ENCODE data around the gene VOPP1. TPM values are rescaled to one million over a fixed set of nuclear protein-coding genes. Genes with fewer than 3 reads are reported as not detected.
"Not testable (repeated sequence)": the region's sequence is repeated elsewhere in the genome, so short reads cannot be mapped to it uniquely, and the experiment has no call there.

Gene VOPP1
- total RNA-seq, 4 donors from 2014 or later = 15.7 to 24.9 (median 20.3) TPM

DNA sequence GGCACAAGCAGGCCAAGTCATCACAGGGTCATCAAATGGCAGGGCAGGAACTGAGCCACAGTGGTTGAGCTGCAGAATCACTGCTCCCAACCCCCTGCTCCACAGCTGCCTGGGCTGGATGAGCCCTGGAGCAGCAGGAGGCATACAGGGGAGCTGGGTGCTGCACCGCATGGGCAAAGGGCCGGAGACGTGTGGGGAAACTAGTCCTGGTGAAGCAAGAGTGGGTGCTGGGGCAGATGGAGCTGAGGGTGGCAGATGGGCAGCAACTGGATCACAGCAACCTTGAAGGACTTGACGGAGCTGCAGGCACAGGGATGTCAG, 16.0 kb upstream of the VOPP1 start:
- Histone ChIP-seq H3K36me3 (no peaks in the 10 kb centered on the region), H3K4me3 (no peak overlapping the region), H3K27ac (no peak overlapping the region), H3K27me3 (peaks cover 4% of the 10 kb centered on the region), H3K4me1 (no peaks in the 10 kb centered on the region), H3K9me3 (no peaks in the 10 kb centered on the region)
- no peak for DNase-seq (ENCODE audit: low spot score in 2 of 2)
- TF ChIP-seq EP300 (IDR thresholded peaks at IDR 0.05) = no peak
- 86% methylated on average over 4 of the region's 4 CpGs for WGBS

DNA sequence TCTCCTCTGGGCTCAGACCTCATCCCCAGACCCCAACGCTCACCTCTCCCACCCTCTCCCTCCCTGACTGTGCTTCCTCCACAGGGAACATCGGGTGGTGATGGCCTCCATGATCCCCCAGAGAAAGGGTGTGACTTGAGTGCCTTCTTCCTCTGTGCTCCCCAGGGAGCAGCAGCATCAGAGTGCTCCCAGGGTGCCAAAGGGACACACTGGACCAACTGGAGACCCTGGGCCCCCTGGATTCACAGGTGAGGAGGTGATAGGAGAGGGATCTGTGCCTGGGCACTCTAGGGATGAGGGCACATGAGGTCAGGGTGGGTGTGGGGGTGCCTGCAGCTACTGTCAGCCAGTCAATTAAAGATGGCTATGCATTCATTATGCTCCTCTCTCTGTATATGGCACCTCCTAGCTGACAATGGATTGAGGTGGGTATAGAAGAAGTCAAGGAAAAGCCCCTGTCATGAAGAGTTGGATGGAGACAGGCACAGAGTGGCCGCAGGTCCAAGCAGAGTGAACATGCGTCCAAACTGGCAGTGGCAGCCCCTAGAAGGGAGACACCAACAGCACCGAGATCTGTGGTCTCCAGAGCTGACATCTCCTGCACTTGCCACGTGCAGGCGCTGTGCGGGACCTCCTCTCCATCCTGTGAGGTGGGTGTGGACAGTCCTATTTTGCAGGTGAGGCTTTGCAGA, 15.5 kb upstream of the VOPP1 start:
- H3K9me3 ChIP-seq = no peaks in the 10 kb centered on the region
- DNase-seq (ENCODE audit: low spot score in 2 of 2) = no peak
- WGBS = 86% methylated on average over 2 of the region's 8 CpGs
- H3K27ac ChIP-seq = no peak overlapping the region
- H3K4me3 ChIP-seq = no peak overlapping the region
- peaks cover 4% of the 10 kb centered on the region for H3K27me3 ChIP-seq
- no peak for TF ChIP-seq POLR2AphosphoS5 (IDR thresholded peaks at IDR 0.05)
- TF ChIP-seq EP300 (IDR thresholded peaks at IDR 0.05) = no peak
- TF ChIP-seq, protein P1, sequence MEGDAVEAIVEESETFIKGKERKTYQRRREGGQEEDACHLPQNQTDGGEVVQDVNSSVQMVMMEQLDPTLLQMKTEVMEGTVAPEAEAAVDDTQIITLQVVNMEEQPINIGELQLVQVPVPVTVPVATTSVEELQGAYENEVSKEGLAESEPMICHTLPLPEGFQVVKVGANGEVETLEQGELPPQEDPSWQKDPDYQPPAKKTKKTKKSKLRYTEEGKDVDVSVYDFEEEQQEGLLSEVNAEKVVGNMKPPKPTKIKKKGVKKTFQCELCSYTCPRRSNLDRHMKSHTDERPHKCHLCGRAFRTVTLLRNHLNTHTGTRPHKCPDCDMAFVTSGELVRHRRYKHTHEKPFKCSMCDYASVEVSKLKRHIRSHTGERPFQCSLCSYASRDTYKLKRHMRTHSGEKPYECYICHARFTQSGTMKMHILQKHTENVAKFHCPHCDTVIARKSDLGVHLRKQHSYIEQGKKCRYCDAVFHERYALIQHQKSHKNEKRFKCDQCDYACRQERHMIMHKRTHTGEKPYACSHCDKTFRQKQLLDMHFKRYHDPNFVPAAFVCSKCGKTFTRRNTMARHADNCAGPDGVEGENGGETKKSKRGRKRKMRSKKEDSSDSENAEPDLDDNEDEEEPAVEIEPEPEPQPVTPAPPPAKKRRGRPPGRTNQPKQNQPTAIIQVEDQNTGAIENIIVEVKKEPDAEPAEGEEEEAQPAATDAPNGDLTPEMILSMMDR (IDR thresholded peaks at IDR 0.05) = no peak
- no peak for TF ChIP-seq POLR2A (IDR thresholded peaks at IDR 0.05)
- no peaks in the 10 kb centered on the region for H3K36me3 ChIP-seq
- no peaks in the 10 kb centered on the region for H3K4me1 ChIP-seq

DNA sequence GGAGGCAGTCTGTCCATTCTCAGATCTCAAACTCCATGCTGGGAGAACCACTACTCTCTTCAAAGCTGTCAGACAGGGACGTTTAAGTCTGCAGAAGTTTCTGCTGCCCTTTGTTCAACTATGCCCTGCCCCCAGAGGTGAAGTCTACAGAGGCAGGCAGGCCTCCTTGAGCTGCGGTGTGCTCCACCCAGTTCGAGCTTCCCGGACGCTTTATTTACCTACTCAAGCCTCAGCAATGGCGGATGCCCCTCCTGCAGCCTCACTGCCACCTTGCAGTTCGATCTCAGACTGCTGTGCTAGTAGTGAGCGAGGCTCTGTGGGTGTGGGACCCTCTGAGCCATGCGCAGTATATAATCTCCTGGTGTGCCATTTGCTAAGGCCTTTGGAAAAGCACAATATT, 10.4 kb upstream of the VOPP1 start:
- not testable (repeated sequence) for DNase-seq (ENCODE audit: low spot score in 2 of 2); H3K27ac ChIP-seq; H3K9me3 ChIP-seq; H3K36me3 ChIP-seq; H3K4me1 ChIP-seq; H3K4me3 ChIP-seq; H3K27me3 ChIP-seq
- WGBS = 91% methylated on average over 9 of the region's 9 CpGs

DNA sequence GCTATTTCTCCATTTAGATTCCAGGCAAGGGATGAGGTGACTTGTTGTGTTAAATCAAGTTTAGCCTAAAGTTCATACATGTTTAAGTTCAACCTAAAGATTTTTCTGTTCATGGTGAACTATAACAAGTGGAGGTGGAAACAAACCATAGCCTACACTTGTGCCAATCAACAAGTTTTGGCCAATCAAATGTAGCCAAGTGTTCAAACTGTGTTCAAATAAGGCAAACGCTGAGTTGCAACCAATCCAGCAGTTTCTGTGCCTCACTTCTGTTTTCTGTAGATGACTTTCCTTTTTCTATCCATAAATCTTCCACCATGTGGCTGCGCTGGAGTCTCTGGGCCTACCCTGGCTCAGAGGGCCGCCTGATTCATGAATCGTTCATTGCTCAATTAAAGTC, 4.5 kb upstream of the VOPP1 start:
- H3K9me3 ChIP-seq = no peaks in the 10 kb centered on the region

DNA sequence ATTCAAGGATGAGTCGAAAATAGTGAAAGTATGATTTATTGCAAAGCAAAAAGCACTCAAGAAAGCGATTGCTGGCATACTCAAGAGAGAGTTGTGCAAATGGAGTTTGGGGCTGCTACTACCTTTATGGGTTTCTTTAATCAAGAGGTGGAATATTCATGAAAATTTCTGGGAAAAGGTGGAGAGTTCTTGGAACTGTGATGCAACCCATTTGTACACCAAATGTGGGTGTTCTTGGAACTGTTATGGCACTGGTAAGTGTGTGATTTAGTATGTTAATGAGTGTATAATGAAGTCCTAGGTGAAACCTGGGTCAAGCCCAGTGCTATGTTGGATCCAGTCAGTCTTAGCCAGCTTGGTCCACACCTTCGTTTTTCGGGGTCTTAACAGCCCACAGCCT, 3.4 kb upstream of the VOPP1 start:
- no peak overlapping the region for H3K27ac ChIP-seq
- no peaks in the 10 kb centered on the region for H3K36me3 ChIP-seq
- no peaks in the 10 kb centered on the region for H3K27me3 ChIP-seq
- peaks cover 31% of the 10 kb centered on the region for H3K4me1 ChIP-seq
- WGBS = 88% methylated on average over 4 of the region's 4 CpGs
- H3K9me3 ChIP-seq = no peaks in the 10 kb centered on the region
- DNase-seq (ENCODE audit: low spot score in 2 of 2) = no peak
- H3K4me3 ChIP-seq = no peak overlapping the region
- TF ChIP-seq, protein P1 (IDR thresholded peaks at IDR 0.05) = no peak
- TF ChIP-seq EP300 (IDR thresholded peaks at IDR 0.05) (no peak), POLR2AphosphoS5 (IDR thresholded peaks at IDR 0.05) (no peak), POLR2A (IDR thresholded peaks at IDR 0.05) (no peak)

More for the DNA sequence above, 4.5 kb upstream of the VOPP1 start:
- 88% methylated on average over 4 of the region's 4 CpGs for WGBS
- DNase-seq (ENCODE audit: low spot score in 2 of 2) = no peak
- Histone ChIP-seq H3K4me1 (peaks cover 21% of the 10 kb centered on the region), H3K27me3 (no peaks in the 10 kb centered on the region), H3K27ac (no peak overlapping the region), H3K36me3 (no peaks in the 10 kb centered on the region), H3K4me3 (no peak overlapping the region)
- TF ChIP-seq POLR2A (IDR thresholded peaks at IDR 0.05) = no peak
- no peak for TF ChIP-seq POLR2AphosphoS5 (IDR thresholded peaks at IDR 0.05)
- TF ChIP-seq, protein P1 (IDR thresholded peaks at IDR 0.05) = no peak
- no peak for TF ChIP-seq EP300 (IDR thresholded peaks at IDR 0.05)

DNA sequence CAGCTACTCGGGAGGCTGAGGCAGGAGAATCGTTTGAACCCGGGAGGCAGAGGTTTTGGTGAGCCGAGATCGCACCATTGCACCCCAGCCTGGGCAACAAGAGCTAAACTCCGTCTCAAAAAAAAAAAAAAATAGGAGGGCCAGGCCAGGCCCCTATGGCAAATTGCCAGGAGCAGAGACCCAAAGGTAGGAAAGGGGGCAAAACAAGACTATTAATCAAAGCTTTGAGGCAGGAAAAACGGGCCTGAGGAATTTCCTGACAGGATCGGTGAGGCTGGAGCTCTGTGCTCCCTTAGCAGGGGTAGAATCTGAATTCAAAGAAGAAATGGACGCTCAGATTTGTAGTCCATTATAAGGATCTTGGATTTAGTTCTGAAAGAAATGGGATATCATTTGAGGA, 2.8 kb upstream of the VOPP1 start:
- WGBS = 86% methylated on average over 9 of the region's 9 CpGs
- no peaks in the 10 kb centered on the region for H3K9me3 ChIP-seq
- no peak overlapping the region for H3K27ac ChIP-seq
- no peaks in the 10 kb centered on the region for H3K36me3 ChIP-seq
- no peaks in the 10 kb centered on the region for H3K27me3 ChIP-seq
- DNase-seq (ENCODE audit: low spot score in 2 of 2) = no peak
- no peak overlapping the region for H3K4me3 ChIP-seq
- H3K4me1 ChIP-seq = peaks cover 38% of the 10 kb centered on the region
- TF ChIP-seq POLR2AphosphoS5 (IDR thresholded peaks at IDR 0.05) = no peak
- TF ChIP-seq POLR2A (IDR thresholded peaks at IDR 0.05) = no peak
- no peak for TF ChIP-seq EP300 (IDR thresholded peaks at IDR 0.05)
- TF ChIP-seq, protein P1 (IDR thresholded peaks at IDR 0.05) = no peak

All from suprapubic skin (tissue), 4 donors.